Measurements from ENCODE around the gene NR1I3.
"Not testable (repeated sequence)": the region's sequence is repeated elsewhere in the genome, so short reads cannot be mapped to it uniquely, and the experiment has no call there.

The NR1I3 gene

GRCh38 chr1:161228032-161228431 lies 10.0 kb downstream of the NR1I3 start:
- Histone ChIP-seq H3K27ac (peak overlapping the region in 1 of 2 donors; percentile 85), H3K4me3 (peak overlapping the region; percentile 95)
- DNase-seq (ENCODE audit: low spot score) = no peak
- TF ChIP-seq CTCF (IDR thresholded peaks at IDR 0.05) = no peak

- peak; percentile 90 for TF ChIP-seq CTCF (IDR thresholded peaks at IDR 0.05)
- Histone ChIP-seq H3K4me3 (peak overlapping the region; percentile 95), H3K27ac (peak overlapping the region in 1 of 2 donors; percentile 85)
- DNase-seq (ENCODE audit: low spot score) = peak; percentile 86
Measured at GRCh38 chr1:161227196-161227871, 10.7 kb downstream of the NR1I3 start.

- peak overlapping the region in 1 of 2 donors; percentile 85 for H3K27ac ChIP-seq
- peak overlapping the region; percentile 95 for H3K4me3 ChIP-seq
- no peak for TF ChIP-seq CTCF (IDR thresholded peaks at IDR 0.05)
- no peak for DNase-seq (ENCODE audit: low spot score)
Measured at GRCh38 chr1:161226759-161227158, 11.2 kb downstream of the NR1I3 start.

- Histone ChIP-seq H3K27ac (peak overlapping the region; percentile 51 to 85), H3K4me3 (peak overlapping the region; percentile 95)
- no peak for DNase-seq (ENCODE audit: low spot score)
- TF ChIP-seq CTCF (IDR thresholded peaks at IDR 0.05) = no peak
Measured at GRCh38 chr1:161226320-161226711, 11.7 kb downstream of the NR1I3 start.

- no peak for TF ChIP-seq CTCF (IDR thresholded peaks at IDR 0.05)
- DNase-seq (ENCODE audit: low spot score) = peak; percentile 91
- Histone ChIP-seq H3K27ac (peak within 1 kb of the TSS; percentile 51 to 85), H3K4me3 (peak within 1 kb of the TSS; percentile 95)
Measured at GRCh38 chr1:161225534-161226319, 12.3 kb downstream of the NR1I3 start, which contains the start of gene TOMM40L. TOMM40L (plus strand) TSS chr1:161226060; CDS start chr1:161226490, 430 bp downstream.

- TF ChIP-seq CTCF (IDR thresholded peaks at IDR 0.05) = no peak
- H3K4me3 ChIP-seq = peak overlapping the region; percentile 10
- H3K27ac ChIP-seq = peak overlapping the region in 1 of 2 donors; percentile 65
- no peak for DNase-seq (ENCODE audit: low spot score)
Measured at GRCh38 chr1:161225178-161225533, 12.8 kb downstream of the NR1I3 start.

GRCh38 chr1:161224695-161225087 lies 13.3 kb downstream of the NR1I3 start:
- not testable (repeated sequence) for DNase-seq (ENCODE audit: low spot score); H3K4me3 ChIP-seq; H3K27ac ChIP-seq

Measured in coronary artery (tissue), 2 donors.